GM12801 (cell line): ENCODE results near the gene FAM24A.

Experiments
- TF ChIP-seq, protein P1 (sequence below): IDR thresholded peaks from one replicate; pipeline ENCODE4 v1.5.1; 2011; ENCODE audit warnings: control low read depth; ENCODE audit not compliant: insufficient read length; ENCODE audit errors: extremely low read depth

Gene FAM24A

DNA sequence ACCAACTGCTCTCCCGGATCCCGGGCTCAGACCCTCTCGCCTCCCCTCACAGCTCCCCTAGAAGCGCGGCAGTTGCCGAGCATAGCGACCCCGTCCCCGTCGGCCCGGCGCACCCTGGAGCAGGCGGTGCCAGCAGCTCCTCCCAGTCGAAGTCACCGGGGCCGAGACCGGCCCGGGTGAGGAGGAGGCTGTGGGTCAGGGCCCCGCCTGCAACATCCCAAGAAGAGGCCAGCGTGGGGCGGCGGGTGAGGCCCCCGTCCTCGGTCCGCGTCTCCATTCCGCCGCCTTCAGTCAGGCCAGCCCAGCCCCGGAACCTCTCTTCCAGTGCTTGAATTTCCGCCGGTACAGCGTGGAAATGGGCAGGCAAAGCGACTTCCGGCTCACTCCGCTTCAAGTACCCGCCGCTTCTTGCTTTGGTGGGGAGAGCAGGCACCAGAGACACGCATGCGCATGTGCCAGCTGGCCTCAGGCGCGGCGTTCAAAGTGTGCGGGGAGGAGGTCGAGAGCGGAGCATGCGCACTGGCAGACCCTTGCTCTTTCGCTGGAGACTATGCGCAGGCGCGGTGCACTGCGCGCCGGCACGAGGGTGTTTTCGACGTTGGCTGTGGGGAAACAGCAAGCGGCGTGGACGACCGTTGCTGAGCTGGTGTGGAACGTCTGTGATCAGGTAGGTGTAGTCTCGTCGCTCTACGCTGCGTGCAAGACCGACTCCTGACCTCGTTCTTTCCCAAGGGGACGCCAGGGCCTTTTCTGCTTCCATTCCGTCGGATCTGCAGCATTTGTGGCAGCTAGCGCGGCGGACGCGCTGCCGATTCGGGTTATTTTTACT is 43.7 kb downstream of the FAM24A start, which contains the start of gene C10orf88:
Gene C10orf88, minus strand, starts transcription at position 326 of the 829 bp plus-strand sequence. Its CDS starts 49 bp downstream, at position 277.
- TF ChIP-seq, protein P1, sequence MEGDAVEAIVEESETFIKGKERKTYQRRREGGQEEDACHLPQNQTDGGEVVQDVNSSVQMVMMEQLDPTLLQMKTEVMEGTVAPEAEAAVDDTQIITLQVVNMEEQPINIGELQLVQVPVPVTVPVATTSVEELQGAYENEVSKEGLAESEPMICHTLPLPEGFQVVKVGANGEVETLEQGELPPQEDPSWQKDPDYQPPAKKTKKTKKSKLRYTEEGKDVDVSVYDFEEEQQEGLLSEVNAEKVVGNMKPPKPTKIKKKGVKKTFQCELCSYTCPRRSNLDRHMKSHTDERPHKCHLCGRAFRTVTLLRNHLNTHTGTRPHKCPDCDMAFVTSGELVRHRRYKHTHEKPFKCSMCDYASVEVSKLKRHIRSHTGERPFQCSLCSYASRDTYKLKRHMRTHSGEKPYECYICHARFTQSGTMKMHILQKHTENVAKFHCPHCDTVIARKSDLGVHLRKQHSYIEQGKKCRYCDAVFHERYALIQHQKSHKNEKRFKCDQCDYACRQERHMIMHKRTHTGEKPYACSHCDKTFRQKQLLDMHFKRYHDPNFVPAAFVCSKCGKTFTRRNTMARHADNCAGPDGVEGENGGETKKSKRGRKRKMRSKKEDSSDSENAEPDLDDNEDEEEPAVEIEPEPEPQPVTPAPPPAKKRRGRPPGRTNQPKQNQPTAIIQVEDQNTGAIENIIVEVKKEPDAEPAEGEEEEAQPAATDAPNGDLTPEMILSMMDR, result no peak

DNA sequence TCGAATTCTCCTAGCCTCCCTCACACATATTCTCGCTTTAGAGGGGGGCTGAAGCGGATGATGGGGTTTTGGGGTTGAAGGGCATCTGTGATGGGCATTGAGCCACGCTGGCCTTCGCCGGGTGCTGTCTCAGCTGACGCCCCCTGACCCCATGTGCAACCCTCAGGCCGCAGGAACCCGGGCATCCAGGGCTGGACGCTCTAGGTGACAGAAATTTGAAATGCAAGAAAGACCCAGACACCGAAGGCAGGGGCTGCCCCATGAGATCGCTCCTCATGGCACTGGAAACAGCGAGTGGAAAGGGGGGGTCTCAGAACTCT is 44.3 kb downstream of the FAM24A start:
- TF ChIP-seq, protein P1, result no peak

DNA sequence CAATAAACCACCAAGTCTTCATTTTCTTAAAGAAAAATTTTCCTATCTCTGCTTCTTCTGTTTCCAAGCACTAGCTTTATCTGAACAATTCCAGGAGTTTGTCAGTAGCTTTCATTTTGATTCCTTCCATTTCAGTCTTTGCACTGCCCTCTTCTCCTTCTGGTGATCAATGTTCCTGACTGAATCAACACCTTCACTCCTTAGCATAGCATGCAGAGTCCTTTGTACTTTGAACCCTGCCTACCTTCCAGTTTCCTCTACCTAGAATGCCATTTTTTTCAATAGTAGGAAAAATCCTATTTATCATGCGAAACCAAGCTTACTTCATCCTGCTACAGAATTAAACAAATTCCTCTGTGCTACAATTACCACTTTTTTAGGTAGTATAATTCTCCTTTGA is 45.5 kb downstream of the FAM24A start:
- TF ChIP-seq, protein P1, result no peak

DNA sequence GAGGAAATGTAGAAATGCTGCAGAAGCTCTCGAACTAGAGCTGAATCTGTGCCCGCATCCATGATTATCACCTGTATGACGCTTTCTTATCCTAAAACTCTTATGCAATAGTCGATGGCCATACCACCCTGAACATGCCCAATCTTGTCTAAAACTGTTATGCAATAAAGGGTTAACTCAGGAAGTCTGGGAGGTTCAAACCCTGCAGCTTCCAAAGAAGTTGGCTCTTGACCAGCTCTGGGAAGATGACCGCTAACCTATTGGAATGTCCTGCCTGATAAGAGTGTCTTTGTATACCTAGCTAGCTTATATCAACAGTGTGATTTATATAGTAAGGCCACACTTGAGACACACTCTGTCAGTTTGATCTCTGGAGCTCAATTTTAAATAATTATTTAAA is 47.1 kb downstream of the FAM24A start:
- TF ChIP-seq, protein P1, result no peak

DNA sequence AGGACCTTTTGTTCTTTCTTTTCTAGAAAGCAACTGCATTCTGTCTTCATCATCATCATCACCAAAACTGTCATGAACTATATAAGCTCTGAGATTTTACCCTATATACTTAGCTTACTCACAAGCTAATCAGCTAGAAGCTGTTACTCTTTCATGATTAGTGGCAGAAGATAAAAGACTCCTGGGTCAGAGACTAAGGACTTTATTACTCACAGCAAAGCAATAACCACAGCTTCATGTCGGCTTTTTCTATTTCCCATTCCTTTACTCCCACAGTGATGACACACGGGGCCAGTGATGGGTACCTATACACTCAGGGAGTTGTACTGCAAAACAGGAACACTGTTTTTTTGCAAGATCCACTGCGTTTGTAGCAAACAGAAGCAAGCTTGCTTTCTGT is 52.0 kb downstream of the FAM24A start:
- TF ChIP-seq, protein P1, result no peak
